Sigmoid colon (tissue), 3 donors: Measurements from ENCODE around the gene KIAA1549.

Experiments used
- CTCF ChIP-seq, 4 experiments: fragments of 450-650 bp in 3 of 4; fragments of 200-600 bp in 1 of 4; IDR thresholded peaks; one replicate each; pipeline ENCODE4 v1.5.1; 2016 to 2019; ENCODE audit warnings: antibody characterized with exemption in 4 of 4, mild to moderate bottlenecking in 3 of 4, moderate library complexity in 2 of 4
- POLR2A ChIP-seq, 2 donors: fragments of 450-650 bp; IDR thresholded peaks; one replicate each; pipeline ENCODE4 v1.6.1; 2016; ENCODE audit warnings: antibody characterized with exemption in 2 of 2, mild to moderate bottlenecking in 2 of 2, moderate library complexity in 2 of 2

GRCh38 chr7:138918176-138918575 lies 63.0 kb downstream of the KIAA1549 start:
- TF ChIP-seq CTCF (IDR thresholded peaks at IDR 0.05) = no peak
- TF ChIP-seq POLR2A (IDR thresholded peaks at IDR 0.05) = no peak
